COR-L47 (cell line): ENCODE results near the gene TMEFF1.
"Not testable (repeated sequence)": the region's sequence is repeated elsewhere in the genome, so short reads cannot be mapped to it uniquely, and the experiment has no call there.

Source experiments
- DNase-seq: peaks from one replicate; lab custom pipeline; 2025; lab: John Stamatoyannopoulos, UW

TMEFF1 gene

GRCh38 chr9:100489836-100490235 is 16.9 kb downstream of the TMEFF1 start:
- no peak for DNase-seq

- DNase-seq, result no peak
Measured at GRCh38 chr9:100492952-100493351, 20.0 kb downstream of the TMEFF1 start.

- no peak for DNase-seq
Measured at GRCh38 chr9:100498592-100498991, 25.6 kb downstream of the TMEFF1 start.

- no peak for DNase-seq
Measured at GRCh38 chr9:100499460-100499859, 26.5 kb downstream of the TMEFF1 start.

GRCh38 chr9:100499866-100500265 is 26.9 kb downstream of the TMEFF1 start:
- DNase-seq, result no peak

GRCh38 chr9:100505564-100506159 is 32.7 kb downstream of the TMEFF1 start:
- DNase-seq, result peak; percentile 26

GRCh38 chr9:100507350-100507749 is 34.4 kb downstream of the TMEFF1 start:
- not testable (repeated sequence) for DNase-seq

GRCh38 chr9:100511205-100511604 is 38.3 kb downstream of the TMEFF1 start:
- DNase-seq, result no peak

- no peak for DNase-seq
Measured at GRCh38 chr9:100515578-100516494, 42.9 kb downstream of the TMEFF1 start.

- no peak for DNase-seq
Measured at GRCh38 chr9:100521282-100521681, 48.3 kb downstream of the TMEFF1 start.

- DNase-seq, result no peak
Measured at GRCh38 chr9:100525563-100525962, 52.6 kb downstream of the TMEFF1 start.

GRCh38 chr9:100527180-100527794 is 54.3 kb downstream of the TMEFF1 start:
- DNase-seq, result not testable (repeated sequence)

GRCh38 chr9:100534401-100534800 is 61.5 kb downstream of the TMEFF1 start:
- peak; percentile 20 for DNase-seq

- no peak for DNase-seq
Measured at GRCh38 chr9:100540327-100540726, 67.4 kb downstream of the TMEFF1 start.

- no peak for DNase-seq
Measured at GRCh38 chr9:100549048-100549447, 76.1 kb downstream of the TMEFF1 start.

GRCh38 chr9:100554935-100555401 is 82.0 kb downstream of the TMEFF1 start:
- no peak for DNase-seq

GRCh38 chr9:100555471-100555870 is 82.5 kb downstream of the TMEFF1 start:
- DNase-seq, result no peak

- no peak for DNase-seq
Measured at GRCh38 chr9:100557053-100557452, 84.1 kb downstream of the TMEFF1 start.

GRCh38 chr9:100561256-100561655 is 88.3 kb downstream of the TMEFF1 start:
- DNase-seq, result no peak

- no peak for DNase-seq
Measured at GRCh38 chr9:100567856-100568255, 94.9 kb downstream of the TMEFF1 start.

GRCh38 chr9:100573655-100574260 is 100.8 kb downstream of the TMEFF1 start:
- DNase-seq, result no peak

- no peak for DNase-seq
Measured at GRCh38 chr9:100575006-100575405, 102.1 kb downstream of the TMEFF1 start.
